ENCODE results near the gene ANXA2R.

GRCh38 chr5:42990892-42991291 is 49.2 kb downstream of the ANXA2R start:
- TF ChIP-seq, protein P1, sequence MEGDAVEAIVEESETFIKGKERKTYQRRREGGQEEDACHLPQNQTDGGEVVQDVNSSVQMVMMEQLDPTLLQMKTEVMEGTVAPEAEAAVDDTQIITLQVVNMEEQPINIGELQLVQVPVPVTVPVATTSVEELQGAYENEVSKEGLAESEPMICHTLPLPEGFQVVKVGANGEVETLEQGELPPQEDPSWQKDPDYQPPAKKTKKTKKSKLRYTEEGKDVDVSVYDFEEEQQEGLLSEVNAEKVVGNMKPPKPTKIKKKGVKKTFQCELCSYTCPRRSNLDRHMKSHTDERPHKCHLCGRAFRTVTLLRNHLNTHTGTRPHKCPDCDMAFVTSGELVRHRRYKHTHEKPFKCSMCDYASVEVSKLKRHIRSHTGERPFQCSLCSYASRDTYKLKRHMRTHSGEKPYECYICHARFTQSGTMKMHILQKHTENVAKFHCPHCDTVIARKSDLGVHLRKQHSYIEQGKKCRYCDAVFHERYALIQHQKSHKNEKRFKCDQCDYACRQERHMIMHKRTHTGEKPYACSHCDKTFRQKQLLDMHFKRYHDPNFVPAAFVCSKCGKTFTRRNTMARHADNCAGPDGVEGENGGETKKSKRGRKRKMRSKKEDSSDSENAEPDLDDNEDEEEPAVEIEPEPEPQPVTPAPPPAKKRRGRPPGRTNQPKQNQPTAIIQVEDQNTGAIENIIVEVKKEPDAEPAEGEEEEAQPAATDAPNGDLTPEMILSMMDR (IDR thresholded peaks at IDR 0.05 in 8 of 11, conservative IDR thresholded peaks at IDR 0.05 in 3 of 11), result no peak
- TF ChIP-seq POLR2A (IDR thresholded peaks at IDR 0.05), result no peak
- no peak for TF ChIP-seq POLR2AphosphoS5 (IDR thresholded peaks at IDR 0.05)

All from spleen (tissue), 7 donors.